IMR-90 (cell line): Measurements from ENCODE around the gene LMBR1L. TPM values are rescaled to one million over a fixed set of nuclear protein-coding genes. Genes with fewer than 3 reads are reported as not detected.
A peak's percentile ranks its signal among the peaks of the same experiment; 100 is the strongest.

ENCODE experiments used
- ATAC-seq: fragments of 200-7000 bp; cut with Tn5 transposase; 2 replicates; pipeline ENCODE4 v1.9.1; 2020; ENCODE audit warnings: low read depth, mild to moderate bottlenecking, moderate library complexity
- BruUV-seq: library from RNA; stranded (reverse); fragments of 400-500 nt; replicated peaks from 2 replicates; lab custom pipeline; 2021; lab: Mats Ljungman, UMichigan
- CTCF ChIA-PET: fragments of 300-600 bp; formaldehyde crosslinking; extraction: SDS; loops from one replicate; lab custom pipeline; 2021; ENCODE audit warnings: antibody characterized with exemption; lab: Yijun Ruan, JAX
- POLR2A ChIA-PET: fragments of 300-600 bp; sonication (Branson Sonifier 250); formaldehyde crosslinking; loops from one replicate; lab custom pipeline; 2022; ENCODE audit warnings: antibody characterized with exemption; ENCODE audit not compliant: unreplicated experiment; lab: Charles Lee
- DNase-seq: peaks from one replicate; pipeline ENCODE4 v3.0.0; 2013
- H2AFZ ChIP-seq: replicated peaks from 2 replicates; pipeline ENCODE3; 2013; ENCODE audit warnings: low read length, mild to moderate bottlenecking; ENCODE audit not compliant: poor library complexity
- H2AK5ac ChIP-seq: 2 replicates; pipeline ENCODE4 v1.6.1; 2013; ENCODE audit warnings: low read depth, low read length, inconsistent platforms
- H2AK9ac ChIP-seq: replicated peaks from 2 replicates; pipeline ENCODE3; 2013; ENCODE audit warnings: mild to moderate bottlenecking, low read depth, low read length, moderate library complexity; ENCODE audit not compliant: poor library complexity
- H2BK120ac ChIP-seq: 2 replicates; pipeline ENCODE4 v1.6.1; 2013; ENCODE audit warnings: low read depth, low read length, inconsistent platforms
- H2BK15ac ChIP-seq: 3 replicates; pipeline ENCODE4 v1.6.1; 2013; ENCODE audit warnings: low read depth, low read length, inconsistent platforms
- H2BK20ac ChIP-seq: 2 replicates; pipeline ENCODE4 v1.6.1; 2013; ENCODE audit warnings: low read depth, mild to moderate bottlenecking, inconsistent platforms, low read length, moderate library complexity
- H2BK5ac ChIP-seq: 2 replicates; pipeline ENCODE4 v1.6.1; 2013; ENCODE audit warnings: mild to moderate bottlenecking, low read depth, low read length, inconsistent platforms; ENCODE audit not compliant: poor library complexity, severe bottlenecking
- H3K14ac ChIP-seq: replicated peaks from 2 replicates; pipeline ENCODE4 v1.6.1; 2013; ENCODE audit warnings: low read depth, low read length, inconsistent platforms
- H3K18ac ChIP-seq: 2 replicates; pipeline ENCODE4 v1.6.1; 2013; ENCODE audit warnings: low read depth, low read length, control low read depth
- H3K23ac ChIP-seq: 2 replicates; pipeline ENCODE4 v1.6.1; 2013; ENCODE audit warnings: low read depth, low read length, inconsistent platforms
- H3K27ac ChIP-seq: 2 replicates; pipeline ENCODE4 v1.5.1; 2013; ENCODE audit warnings: mild to moderate bottlenecking, control low read depth, low read length; ENCODE audit not compliant: insufficient read depth
- H3K27me3 ChIP-seq: 2 replicates; pipeline ENCODE4 v1.6.1; 2013; ENCODE audit warnings: low read length; ENCODE audit not compliant: control insufficient read depth, insufficient read depth
- H3K36me3 ChIP-seq: 2 replicates; pipeline ENCODE4 v1.6.1; 2013; ENCODE audit warnings: low read length, mixed read lengths; ENCODE audit not compliant: control insufficient read depth, insufficient read depth
- H3K4ac ChIP-seq: 2 replicates; pipeline ENCODE4 v1.6.1; 2013; ENCODE audit warnings: low read depth, low read length, inconsistent platforms
- H3K4me1 ChIP-seq: 2 replicates; pipeline ENCODE4 v1.6.1; 2013; ENCODE audit warnings: low read length, mixed read lengths; ENCODE audit not compliant: control insufficient read depth, insufficient read depth
- H3K4me2 ChIP-seq: 2 replicates; pipeline ENCODE4 v1.6.1; 2013; ENCODE audit warnings: low read depth, mild to moderate bottlenecking, control low read depth, low read length, moderate library complexity
- H3K4me3 ChIP-seq: 2 replicates; pipeline ENCODE4 v1.5.1; 2013; ENCODE audit warnings: low read depth, mild to moderate bottlenecking, control low read depth, low read length, moderate library complexity; ENCODE audit not compliant: insufficient read depth
- H3K56ac ChIP-seq: 2 replicates; pipeline ENCODE4 v1.6.1; 2013; ENCODE audit warnings: low read length, inconsistent platforms; ENCODE audit not compliant: insufficient read depth; ENCODE audit errors: extremely low read depth
- H3K79me1 ChIP-seq, 2 experiments: 2 replicates each; pipeline ENCODE4 v1.6.1; 2013; ENCODE audit warnings: low read length in 2 of 2, inconsistent platforms in 1 of 2, low read depth in 1 of 2
- H3K9ac ChIP-seq: 2 replicates; pipeline ENCODE4 v1.6.1; 2013; ENCODE audit warnings: low read depth, low read length, control low read depth
- H3K9me1 ChIP-seq: 2 replicates; pipeline ENCODE4 v1.6.1; 2013; ENCODE audit warnings: low read length, inconsistent platforms; ENCODE audit not compliant: insufficient read depth
- H3K9me3 ChIP-seq: 2 replicates; pipeline ENCODE4 v1.6.1; 2013; ENCODE audit warnings: low read length; ENCODE audit not compliant: control insufficient read depth, insufficient read depth
- H4K20me1 ChIP-seq: 2 replicates; pipeline ENCODE4 v1.6.1; 2013; ENCODE audit warnings: low read length, inconsistent platforms; ENCODE audit not compliant: insufficient read depth
- H4K5ac ChIP-seq: 2 replicates; pipeline ENCODE4 v1.6.1; 2013; ENCODE audit warnings: mild to moderate bottlenecking, low read depth, low read length, control low read depth
- H4K8ac ChIP-seq, 2 experiments: 2 replicates each; pipeline ENCODE4 v1.6.1; 2013; ENCODE audit warnings: low read depth in 2 of 2, low read length in 2 of 2, control low read depth in 1 of 2, inconsistent platforms in 1 of 2
- H4K91ac ChIP-seq: 2 replicates; pipeline ENCODE4 v1.6.1; 2013; ENCODE audit warnings: low read depth, low read length, inconsistent platforms; ENCODE audit not compliant: insufficient read depth
- BHLHE40 ChIP-seq: fragments of 150-350 bp; IDR thresholded peaks from 2 replicates; pipeline ENCODE4 v1.6.1; 2016; ENCODE audit warnings: mild to moderate bottlenecking, low read depth, low read length
- CEBPB ChIP-seq: IDR thresholded peaks from 2 replicates; pipeline ENCODE4 v1.6.1; 2012; ENCODE audit warnings: low read depth, low read length, improper control_type of control experiment
- CHD1 ChIP-seq: IDR thresholded peaks from 2 replicates; pipeline ENCODE4 v1.6.1; 2012; ENCODE audit warnings: low read depth, low read length, improper control_type of control experiment
- ELK1 ChIP-seq: fragments of 150-350 bp; IDR thresholded peaks from 2 replicates; pipeline ENCODE4 v1.6.1; 2016; ENCODE audit warnings: low read depth, mild to moderate bottlenecking, low read length, moderate library complexity, borderline replicate concordance
- FOS ChIP-seq: fragments of 150-350 bp; IDR thresholded peaks from 2 replicates; pipeline ENCODE4 v1.6.1; 2016; ENCODE audit warnings: low read depth, low read length
- MAFK ChIP-seq: IDR thresholded peaks from 2 replicates; pipeline ENCODE4 v1.6.1; 2012; ENCODE audit warnings: low read depth, low read length, improper control_type of control experiment
- MXI1 ChIP-seq: IDR thresholded peaks from 2 replicates; pipeline ENCODE4 v1.6.1; 2012; ENCODE audit warnings: low read depth, mild to moderate bottlenecking, low read length, moderate library complexity, borderline replicate concordance
- NFE2L2 ChIP-seq: fragments of 150-350 bp; IDR thresholded peaks from 2 replicates; pipeline ENCODE4 v1.6.1; 2016; ENCODE audit warnings: low read depth, mild to moderate bottlenecking, low read length
- POLR2A ChIP-seq: IDR thresholded peaks from 2 replicates; pipeline ENCODE4 v1.6.1; 2012; ENCODE audit warnings: mild to moderate bottlenecking, low read depth, low read length
- RAD21 ChIP-seq: IDR thresholded peaks from 2 replicates; pipeline ENCODE4 v1.6.1; 2012; ENCODE audit warnings: low read length, improper control_type of control experiment
- RCOR1 ChIP-seq: IDR thresholded peaks from 2 replicates; pipeline ENCODE4 v1.6.1; 2012; ENCODE audit warnings: mild to moderate bottlenecking, low read length, improper control_type of control experiment; ENCODE audit not compliant: insufficient replicate concordance
- SMC3 ChIP-seq: fragments of 150-350 bp; IDR thresholded peaks from 2 replicates; pipeline ENCODE4 v1.6.1; 2016; ENCODE audit warnings: low read depth, mild to moderate bottlenecking, antibody characterized with exemption, low read length, moderate library complexity
- USF2 ChIP-seq: fragments of 150-350 bp; IDR thresholded peaks from 2 replicates; pipeline ENCODE4 v1.6.1; 2017; ENCODE audit warnings: mild to moderate bottlenecking, antibody characterized with exemption, low read length, low read depth
- WGBS, 2 experiments: methylation state at CpG; one replicate each; pipeline versions ENCODE4 v1.1.5 to v1.1.7; 2013; ENCODE audit warnings: missing lambda C conversion rate in 2 of 2; ENCODE audit not compliant: insufficient read length in 1 of 2; ENCODE audit errors: extremely low coverage in 2 of 2; 5-methylcytosine and 5-hydroxymethylcytosine counted together
- dilution Hi-C: fragments of 300-500 bp; cut with HindIII; formaldehyde crosslinking; loops from one replicate; pipeline ENCODE4 v1.14.3; 2018; ENCODE audit warnings: low sequenced_read_pairs; ENCODE audit not compliant: unreplicated experiment
- in situ Hi-C: fragments of 300-500 bp; cut with MboI; formaldehyde crosslinking; loops from 3 replicates; pipeline ENCODE4 v1.14.3; 2019; ENCODE audit warnings: low sequenced_read_pairs, inconsistent platforms, mixed read lengths
- intact Hi-C: fragments of 100-400 bp; cut with micrococcal nuclease; formaldehyde crosslinking; loops from 2 replicates; pipeline ENCODE4 v1.10.0; 2022
- polyA plus RNA-seq, 3 experiments: library from polyadenylated mRNA; depleted of rRNA; stranded (reverse); fragments of >200 nt; gene quantifications; 2 replicates each; pipeline ENCODE4 v1.2.3, GENCODE V29; 2012; ENCODE audit warnings: low replicate concordance in 1 of 3
- total RNA-seq: library from RNA; depleted of rRNA; stranded (reverse); fragments of >200 nt; gene quantifications from 2 replicates; pipeline ENCODE4 v1.2.3, GENCODE V29; 2012
- TF ChIP-seq, protein P1 (sequence below): conservative IDR thresholded peaks from 2 replicates; pipeline ENCODE4 v1.5.1; 2012; ENCODE audit warnings: mild to moderate bottlenecking, low read depth, low read length, improper control_type of control experiment

The LMBR1L gene
- total and polyA plus RNA-seq, 2 of the 4 experiments (the other 2 are of a cell fraction): 33.0 to 44.6 TPM

DNA sequence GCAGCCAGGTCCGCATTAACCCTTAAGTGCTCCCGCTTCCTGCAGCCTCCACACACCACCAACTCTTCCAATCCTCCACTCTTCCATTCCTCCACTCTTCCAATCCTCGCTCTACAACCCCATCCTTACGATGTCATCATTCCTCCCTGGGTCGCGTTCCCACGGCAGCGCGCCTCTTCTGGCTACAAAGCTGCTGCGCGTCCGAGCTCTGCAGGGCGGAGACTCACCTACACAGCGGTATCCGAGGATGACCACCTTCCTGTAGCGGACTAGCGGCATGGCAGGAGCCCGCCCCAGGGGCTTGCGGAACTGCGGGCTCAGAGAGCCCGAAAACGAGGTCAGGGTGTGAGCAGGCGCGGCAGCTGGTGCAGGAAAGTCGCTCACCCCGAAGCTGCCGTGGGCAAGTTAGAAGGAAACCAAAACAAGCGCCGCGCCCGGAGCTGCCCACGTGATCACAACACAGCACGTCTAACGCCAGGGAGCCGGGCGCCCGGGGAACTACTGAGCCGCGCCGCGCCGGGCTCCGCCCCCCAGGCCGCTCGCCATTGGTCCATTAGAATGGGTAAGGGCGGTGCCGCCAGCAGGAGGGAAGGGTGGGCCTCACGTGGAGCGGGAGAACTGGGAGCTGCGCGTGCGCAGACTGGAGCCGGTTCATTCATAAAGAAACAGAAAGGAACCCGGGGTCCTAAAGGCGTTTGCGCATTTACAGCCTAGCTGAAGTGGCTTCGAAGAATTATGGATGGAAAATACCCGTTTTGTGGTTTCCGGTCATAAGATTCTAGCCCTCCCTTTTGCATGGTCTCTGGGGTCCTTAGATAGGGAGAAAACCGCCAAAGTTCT lies 40.9 kb downstream of the LMBR1L start, which contains the start of gene RHEBL1:
Gene RHEBL1, minus strand, starts transcription at position 473 of the 840 bp plus-strand sequence. Its CDS starts 194 bp downstream, at position 279.
- in situ Hi-C loops: no loop called here
- H3K9me1 ChIP-seq: no peaks in the 10 kb centered on the region
- no peak within 1 kb of the TSS for H3K18ac ChIP-seq
- no peak within 1 kb of the TSS for H2BK15ac ChIP-seq
- WGBS, 2 experiments: 0% methylated on average over 30 of the region's 60 CpGs; no CpG with 5 or more reads in 1 of the 2 experiments
- no peaks in the 10 kb centered on the region for H3K79me1 ChIP-seq
- no peak within 1 kb of the TSS for H2BK120ac ChIP-seq
- no peak within 1 kb of the TSS for H3K4ac ChIP-seq
- DNase-seq: peak; percentile 92
- no peaks in the 10 kb centered on the region; the same call in 1 of the 2 replicates for H3K4me1 ChIP-seq
- no TSS peak for BruUV-seq
- no peak within 1 kb of the TSS for H2AK5ac ChIP-seq
- intact Hi-C loops: no loop called here
- H3K56ac ChIP-seq: peak within 1 kb of the TSS; percentile 30
- H2AFZ ChIP-seq: peak within 1 kb of the TSS; percentile 93
- no peaks in the 10 kb centered on the region for H3K36me3 ChIP-seq
- peak within 1 kb of the TSS; percentile 76 for H3K4me3 ChIP-seq
- peak within 1 kb of the TSS; percentile 7 for H2AK9ac ChIP-seq
- H3K14ac ChIP-seq: no peak within 1 kb of the TSS; the same call in 1 of the 2 replicates
- no peak within 1 kb of the TSS for H2BK5ac ChIP-seq
- POLR2A ChIA-PET: no interaction called here
- peak; percentile 100 for ATAC-seq
- no peak within 1 kb of the TSS for H4K91ac ChIP-seq
- H3K9me3 ChIP-seq: no peaks in the 10 kb centered on the region
- H4K20me1 ChIP-seq: no peaks in the 10 kb centered on the region
- CTCF ChIA-PET: interaction anchor here (0.8 to 1.3 kb wide), 2 partner anchors 18 to 40 kb away, joined by 3 to 16 read pairs; partner anchors contain the start of gene LMBR1L
- peak within 1 kb of the TSS; percentile 56; the same call in 1 of the 2 replicates for H3K23ac ChIP-seq
- no peak within 1 kb of the TSS for H2BK20ac ChIP-seq
- H4K8ac ChIP-seq: peak within 1 kb of the TSS; percentile 44 to 82; a peak in 1 of 4 replicates
- peak within 1 kb of the TSS; percentile 95 for H3K4me2 ChIP-seq
- no peak within 1 kb of the TSS for H4K5ac ChIP-seq
- dilution Hi-C loops: no loop called here
- H3K27ac ChIP-seq: no peak within 1 kb of the TSS
- H3K9ac ChIP-seq: peak within 1 kb of the TSS; percentile 53
- H3K27me3 ChIP-seq: no peaks in the 10 kb centered on the region
- TF ChIP-seq CHD1 (no peak), FOS (no peak), BHLHE40 (peak; percentile 51; the same call in 1 of the 2 replicates), POLR2A (no peak), USF2 (peak; percentile 95), MXI1 (peak; percentile 88), SMC3 (no peak), ELK1 (no peak), RCOR1 (peak; percentile 8), RAD21 (no peak), MAFK (no peak), CEBPB (peak; percentile 44; the same call in 1 of the 2 replicates), NFE2L2 (no peak)
- TF ChIP-seq, protein P1, sequence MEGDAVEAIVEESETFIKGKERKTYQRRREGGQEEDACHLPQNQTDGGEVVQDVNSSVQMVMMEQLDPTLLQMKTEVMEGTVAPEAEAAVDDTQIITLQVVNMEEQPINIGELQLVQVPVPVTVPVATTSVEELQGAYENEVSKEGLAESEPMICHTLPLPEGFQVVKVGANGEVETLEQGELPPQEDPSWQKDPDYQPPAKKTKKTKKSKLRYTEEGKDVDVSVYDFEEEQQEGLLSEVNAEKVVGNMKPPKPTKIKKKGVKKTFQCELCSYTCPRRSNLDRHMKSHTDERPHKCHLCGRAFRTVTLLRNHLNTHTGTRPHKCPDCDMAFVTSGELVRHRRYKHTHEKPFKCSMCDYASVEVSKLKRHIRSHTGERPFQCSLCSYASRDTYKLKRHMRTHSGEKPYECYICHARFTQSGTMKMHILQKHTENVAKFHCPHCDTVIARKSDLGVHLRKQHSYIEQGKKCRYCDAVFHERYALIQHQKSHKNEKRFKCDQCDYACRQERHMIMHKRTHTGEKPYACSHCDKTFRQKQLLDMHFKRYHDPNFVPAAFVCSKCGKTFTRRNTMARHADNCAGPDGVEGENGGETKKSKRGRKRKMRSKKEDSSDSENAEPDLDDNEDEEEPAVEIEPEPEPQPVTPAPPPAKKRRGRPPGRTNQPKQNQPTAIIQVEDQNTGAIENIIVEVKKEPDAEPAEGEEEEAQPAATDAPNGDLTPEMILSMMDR: 0 out of 2 replicates have a peak, but pooled peaks have one; percentile 10
